A549 treated with AZD9567 at 1 μM for 4 hours (cell line): ENCODE data around the gene COMMD9. TPM values are rescaled to one million over a fixed set of nuclear protein-coding genes. Genes with fewer than 3 reads are reported as not detected.

ENCODE experiments used
- total RNA-seq: library from RNA; stranded (reverse); fragments of 200-300 nt; extraction: Qiagen RNA extraction; gene quantifications from 5 replicates; pipeline ENCODE4 v1.2.3, GENCODE V29; 2022; ENCODE audit not compliant: insufficient read depth

Gene COMMD9
- total RNA-seq: 24.7 to 56.1 TPM (median 49.9 TPM) in 5 replicates

GRCh38 chr11:36289226-36289852 is at the start of gene COMMD9:
TSS of gene COMMD9 (minus strand) at chr11:36289424. CDS start at chr11:36289412, 12 bp downstream.

DNA sequence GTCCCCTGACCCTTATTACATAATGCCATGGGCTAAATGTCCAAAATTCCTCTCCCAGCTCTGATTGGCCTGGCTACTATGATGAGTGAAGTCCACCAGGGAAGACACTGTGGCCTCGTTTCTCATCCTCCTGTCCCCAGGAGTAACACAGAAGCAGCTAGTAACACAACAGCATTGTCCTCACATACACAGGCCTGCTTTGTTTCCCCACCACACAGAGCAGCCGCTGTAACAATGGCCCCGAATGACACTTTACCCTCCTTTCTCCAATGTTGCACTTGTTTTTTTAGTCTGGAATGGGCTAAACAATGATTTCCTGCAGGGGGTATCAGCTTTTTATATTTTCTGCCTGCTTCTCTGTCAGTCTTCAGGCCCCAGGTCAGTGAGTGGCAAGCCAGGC is 6.7 kb upstream of the COMMD9 start, which contains the start of gene PRR5L:
PRR5L (plus strand) TSS at position 363 of the 400 bp plus-strand sequence. CDS start 104,834 bp downstream, outside the sequence.

Other genes starting within 250 kb of the COMMD9 start
- 4.8 to 12.9 TPM (median 10.6 TPM) in 5 replicates for gene PRR5L, start 6.9 kb upstream of the COMMD9 start, total RNA-seq
- 7.8 to 14.3 TPM (median 8.0 TPM) in 5 replicates for gene TRAF6, start 220.8 kb upstream of the COMMD9 start, total RNA-seq